LNCAP (cell line): ENCODE results near the gene AFAP1L2.

Experiments
- CTCF ChIP-seq: fragments of 450-650 bp; IDR thresholded peaks from 2 replicates; pipeline ENCODE4 v1.5.1; 2017; ENCODE audit warnings: mild to moderate bottlenecking

AFAP1L2 gene

GRCh38 chr10:114367351-114368056 lies 36.8 kb downstream of the AFAP1L2 start:
- TF ChIP-seq CTCF: no peak

GRCh38 chr10:114364726-114365125 lies 39.6 kb downstream of the AFAP1L2 start:
- no peak for TF ChIP-seq CTCF

- no peak for TF ChIP-seq CTCF
These were observed 40.4 kb downstream of the AFAP1L2 start for GRCh38 chr10:114363745-114364454.

- TF ChIP-seq CTCF: no peak
These were observed 41.4 kb downstream of the AFAP1L2 start for GRCh38 chr10:114362826-114363355.

GRCh38 chr10:114359953-114360345 lies 44.4 kb downstream of the AFAP1L2 start:
- TF ChIP-seq CTCF: no peak

GRCh38 chr10:114359041-114359952 lies 45.0 kb downstream of the AFAP1L2 start:
- TF ChIP-seq CTCF: no peak

- TF ChIP-seq CTCF: no peak
These were observed 46.7 kb downstream of the AFAP1L2 start for GRCh38 chr10:114357515-114357996.
